ENCODE results near the gene FNBP1. TPM values are rescaled to one million over a fixed set of nuclear protein-coding genes. Genes with fewer than 3 reads are reported as not detected.

FNBP1 gene
- total RNA-seq, 1 experiment from 2014 or later: 36.5 TPM

- H2AK5ac ChIP-seq (ENCODE audit: insufficient read length, low read length): no peak overlapping the region
- no peak overlapping the region for H3K27ac Mint-ChIP-seq
Observed at GRCh38 chr9:129952337-129952736, 90.7 kb downstream of the FNBP1 start.

More at GRCh38 chr9:129952337-129952736, 90.7 kb downstream of the FNBP1 start:
- Histone ChIP-seq H2BK12ac (ENCODE audit: insufficient read length, low read depth, low read length) (no peak overlapping the region), H2BK20ac (ENCODE audit: low read depth, low read length, poor library complexity, severe bottlenecking) (no peak overlapping the region), H4K8ac (replicated peaks; ENCODE audit: insufficient read length, low read depth, low read length) (no peak overlapping the region), H3K27me3 (ENCODE audit: insufficient read depth, low read length) (no peaks in the 10 kb centered on the region), H2BK15ac (ENCODE audit: low read depth, low read length) (no peak overlapping the region), H3K4me1 (ENCODE audit: insufficient read depth, low read length) (no peaks in the 10 kb centered on the region), H3K79me2 (ENCODE audit: insufficient read depth, low read length) (no peaks in the 10 kb centered on the region), H2BK5ac (ENCODE audit: insufficient read length, low read length) (no peak overlapping the region), H3K79me1 (ENCODE audit: insufficient read depth, low read depth, low read length, poor library complexity, severe bottlenecking) (no peaks in the 10 kb centered on the region), H3K9ac (ENCODE audit: extremely low read depth, insufficient read length, low read length) (no peak overlapping the region), H4K20me1 (ENCODE audit: control insufficient read depth, insufficient read depth, insufficient read length) (no peaks in the 10 kb centered on the region), H3K4ac (ENCODE audit: low read depth, low read length) (no peak overlapping the region), H4K91ac (ENCODE audit: insufficient read length, low read depth, low read length) (no peak overlapping the region), H2AFZ (ENCODE audit: low read length) (no peak overlapping the region), H2BK120ac (ENCODE audit: low read depth, low read length, poor library complexity, severe bottlenecking) (no peak overlapping the region), H3K18ac (ENCODE audit: insufficient read length, low read depth, low read length) (no peak overlapping the region), H3K9me3 (ENCODE audit: control insufficient read depth, low read depth, low read length) (no peaks in the 10 kb centered on the region), H3K23ac (ENCODE audit: insufficient read length, low read depth, low read length) (no peak overlapping the region), H3T11ph (ENCODE audit: low read length) (no peak overlapping the region), H4K5ac (ENCODE audit: insufficient read length, low read depth, low read length) (no peak overlapping the region), H3K23me2 (ENCODE audit: insufficient read length, low read depth, low read length, poor library complexity, severe bottlenecking) (no peaks in the 10 kb centered on the region), H3K14ac (ENCODE audit: insufficient read depth, low read length) (no peak overlapping the region), H3K4me2 (ENCODE audit: insufficient read depth, insufficient read length, low read length) (no peak overlapping the region), H3K27ac (ENCODE audit: insufficient read length, low read depth, low read length) (no peak overlapping the region), H3K56ac (ENCODE audit: insufficient read length, low read depth, low read length) (no peak overlapping the region)
- Mint-ChIP-seq H3K27me3 (ENCODE audit: low read depth) (no peaks in the 10 kb centered on the region), H3K36me3 (ENCODE audit: insufficient read depth in 1 of 3, low read depth in 3 of 3) (peaks cover 2 to 18% (median 11%) of the 10 kb centered on the region in 3 experiments; a peak in 6 of 7 replicates), H3K9me3 (no peaks in the 10 kb centered on the region), H3K4me1 (0 out of 4 replicates have a peak, but pooled peaks cover 0 to 3% of the 10 kb centered on the region in 2 experiments), H3K4me3 (no peak overlapping the region)
- no peak for DNase-seq
- no peak for TF ChIP-seq CTCF (conservative IDR thresholded peaks at IDR 0.05)
- WGBS (ENCODE audit: extremely low coverage, insufficient read length, low lambda C conversion rate): no CpG with 5 or more reads among the region's 3 CpGs
